MCF 10A (cell line): ENCODE results near the gene LRPPRC. TPM values are rescaled to one million over a fixed set of nuclear protein-coding genes. Genes with fewer than 3 reads are reported as not detected.

Experiments
- BruUV-seq: library from RNA; stranded (reverse); fragments of 400-500 nt; replicated peaks from 2 replicates; lab custom pipeline; 2021; lab: Mats Ljungman, UMichigan
- CTCF ChIA-PET: fragments of 300-600 bp; sonication (Branson Sonifier 250); formaldehyde crosslinking; extraction: SDS; loops from one replicate; lab custom pipeline; 2021; ENCODE audit warnings: antibody characterized with exemption, inconsistent platforms; lab: Yijun Ruan, JAX
- POLR2A ChIA-PET: fragments of 300-600, 350-650 bp; sonication (Branson Sonifier 250); formaldehyde crosslinking; extraction: SDS; loops from one replicate; lab custom pipeline; 2020; ENCODE audit warnings: antibody characterized with exemption, inconsistent platforms; lab: Yijun Ruan, JAX
- DNase-seq: peaks from one replicate; pipeline ENCODE4 v3.0.0-alpha.2; 2018; ENCODE audit not compliant: unreplicated experiment
- H3K27ac Mint-ChIP-seq: one replicate; pipeline ENCODE4 v1.8.0; 2022; ENCODE audit warnings: mild to moderate bottlenecking, low read depth, mixed read lengths; ENCODE audit not compliant: unreplicated experiment
- H3K27me3 Mint-ChIP-seq: one replicate; pipeline ENCODE4 v1.8.0; 2022; ENCODE audit warnings: mixed read lengths; ENCODE audit not compliant: insufficient read depth, unreplicated experiment
- H3K36me3 Mint-ChIP-seq: one replicate; pipeline ENCODE4 v1.8.0; 2022; ENCODE audit warnings: mild to moderate bottlenecking, moderate library complexity, mixed read lengths; ENCODE audit not compliant: insufficient read depth, unreplicated experiment
- H3K4me1 Mint-ChIP-seq: one replicate; pipeline ENCODE4 v1.8.0; 2022; ENCODE audit warnings: mixed read lengths; ENCODE audit not compliant: insufficient read depth, unreplicated experiment
- H3K4me3 Mint-ChIP-seq: one replicate; pipeline ENCODE4 v1.8.0; 2022; ENCODE audit warnings: mild to moderate bottlenecking, moderate library complexity, mixed read lengths; ENCODE audit not compliant: unreplicated experiment
- H3K9me3 Mint-ChIP-seq: one replicate; pipeline ENCODE4 v1.8.0; 2022; ENCODE audit warnings: mixed read lengths; ENCODE audit not compliant: unreplicated experiment
- intact Hi-C: fragments of 100-400 bp; cut with micrococcal nuclease; formaldehyde crosslinking; loops from 2 replicates; pipeline ENCODE4 v1.14.1; 2022
- total RNA-seq: library from RNA; stranded (reverse); gene quantifications from 2 replicates; pipeline ENCODE4 v1.2.3, GENCODE V29; 2022
- TF ChIP-seq, protein P1 (sequence below): fragments of 200-600 bp; IDR thresholded peaks from one replicate; pipeline ENCODE4 v1.8.0; 2022; ENCODE audit warnings: antibody characterized with exemption, mild to moderate bottlenecking; ENCODE audit not compliant: unreplicated experiment

Gene LRPPRC
- total RNA-seq, 1 experiment from 2014 or later, result 160 TPM

DNA sequence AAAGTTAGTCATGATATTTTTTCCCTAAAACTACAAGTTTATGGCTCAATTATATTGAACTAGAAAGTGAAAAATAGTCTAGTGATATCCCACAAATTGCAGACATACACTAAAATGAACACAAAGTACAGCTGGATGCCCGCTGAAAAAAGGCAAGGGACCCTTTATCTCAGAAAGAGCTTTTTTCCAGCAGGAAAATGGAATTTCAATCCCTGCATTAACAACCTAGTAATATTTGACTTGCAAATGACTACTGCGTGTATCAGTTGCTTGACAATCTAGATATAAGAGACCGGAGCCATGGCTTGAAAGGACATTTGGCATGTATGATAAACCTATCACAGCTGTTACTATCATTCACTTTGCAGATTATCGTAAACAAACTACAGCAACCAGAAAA, 49.1 kb downstream of the LRPPRC start:
- no peaks in the 10 kb centered on the region for H3K4me1 Mint-ChIP-seq
- ChIA-PET POLR2A (no interaction called here), CTCF (interaction anchor here (0.6 kb wide), 2 partner anchors 163 to 1035 kb away, joined by 3 to 5 read pairs; no protein-coding TSS in a partner anchor)
- BruUV-seq, result no TSS peak
- H3K9me3 Mint-ChIP-seq, result no peaks in the 10 kb centered on the region
- no peak for DNase-seq
- intact Hi-C loops, result no loop called here
- H3K4me3 Mint-ChIP-seq, result no peak overlapping the region
- H3K27me3 Mint-ChIP-seq, result no peaks in the 10 kb centered on the region
- no peak overlapping the region for H3K27ac Mint-ChIP-seq
- H3K36me3 Mint-ChIP-seq, result peaks cover 94% of the 10 kb centered on the region
- TF ChIP-seq, protein P1, sequence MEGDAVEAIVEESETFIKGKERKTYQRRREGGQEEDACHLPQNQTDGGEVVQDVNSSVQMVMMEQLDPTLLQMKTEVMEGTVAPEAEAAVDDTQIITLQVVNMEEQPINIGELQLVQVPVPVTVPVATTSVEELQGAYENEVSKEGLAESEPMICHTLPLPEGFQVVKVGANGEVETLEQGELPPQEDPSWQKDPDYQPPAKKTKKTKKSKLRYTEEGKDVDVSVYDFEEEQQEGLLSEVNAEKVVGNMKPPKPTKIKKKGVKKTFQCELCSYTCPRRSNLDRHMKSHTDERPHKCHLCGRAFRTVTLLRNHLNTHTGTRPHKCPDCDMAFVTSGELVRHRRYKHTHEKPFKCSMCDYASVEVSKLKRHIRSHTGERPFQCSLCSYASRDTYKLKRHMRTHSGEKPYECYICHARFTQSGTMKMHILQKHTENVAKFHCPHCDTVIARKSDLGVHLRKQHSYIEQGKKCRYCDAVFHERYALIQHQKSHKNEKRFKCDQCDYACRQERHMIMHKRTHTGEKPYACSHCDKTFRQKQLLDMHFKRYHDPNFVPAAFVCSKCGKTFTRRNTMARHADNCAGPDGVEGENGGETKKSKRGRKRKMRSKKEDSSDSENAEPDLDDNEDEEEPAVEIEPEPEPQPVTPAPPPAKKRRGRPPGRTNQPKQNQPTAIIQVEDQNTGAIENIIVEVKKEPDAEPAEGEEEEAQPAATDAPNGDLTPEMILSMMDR, result no peak

DNA sequence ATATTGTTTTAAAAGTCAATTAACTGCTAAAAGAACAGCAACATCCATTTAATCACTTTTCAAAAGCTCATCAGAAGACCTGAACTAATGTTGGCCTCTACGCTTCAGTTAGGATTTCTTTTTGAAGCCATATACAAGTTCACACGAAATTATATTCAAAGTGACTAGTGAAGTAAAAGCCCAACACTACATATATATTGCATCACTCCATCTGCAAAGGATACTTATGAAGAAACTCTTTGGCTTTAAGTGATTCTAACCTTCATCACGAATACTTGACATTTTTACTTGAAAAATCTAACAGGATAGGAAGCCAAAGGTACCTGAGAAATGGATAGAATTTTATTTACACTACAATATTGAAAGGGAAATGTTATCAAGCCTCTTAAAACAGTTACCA, 50.4 kb downstream of the LRPPRC start:
- TF ChIP-seq, protein P1, result no peak
- peaks cover 90% of the 10 kb centered on the region for H3K36me3 Mint-ChIP-seq
- ChIA-PET CTCF (no interaction called here), POLR2A (interaction anchor here (1.2 kb wide), 1 partner anchor 28 kb away, joined by 4 read pairs; no protein-coding TSS in a partner anchor)
- H3K4me3 Mint-ChIP-seq, result no peak overlapping the region
- H3K4me1 Mint-ChIP-seq, result no peaks in the 10 kb centered on the region
- intact Hi-C loops, result no loop called here
- no peak overlapping the region for H3K27ac Mint-ChIP-seq
- H3K27me3 Mint-ChIP-seq, result no peaks in the 10 kb centered on the region
- H3K9me3 Mint-ChIP-seq, result no peaks in the 10 kb centered on the region
- no peak for DNase-seq
- BruUV-seq, result no TSS peak

DNA sequence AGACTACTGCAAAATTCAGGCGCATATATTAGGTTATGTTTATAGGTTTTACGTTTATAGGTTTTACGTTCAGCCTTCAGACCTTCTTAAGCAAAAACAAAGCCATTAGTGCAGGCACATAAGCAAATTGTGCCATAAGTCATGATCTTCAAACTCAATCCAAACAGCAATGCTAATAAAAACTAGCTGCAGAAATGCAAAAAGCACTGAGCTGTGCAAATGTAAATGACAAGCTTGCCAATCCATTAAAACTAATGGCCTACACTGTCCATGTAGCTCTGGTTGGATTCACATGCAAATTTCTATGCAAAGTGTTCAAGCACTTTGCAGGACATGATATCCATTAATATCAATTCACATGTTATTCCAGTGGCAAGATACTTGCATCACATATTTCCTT, 50.9 kb downstream of the LRPPRC start:
- no TSS peak for BruUV-seq
- POLR2A ChIA-PET, result interaction anchor here (1.2 kb wide), 1 partner anchor 28 kb away, joined by 4 read pairs; no protein-coding TSS in a partner anchor
- no peak overlapping the region for H3K4me3 Mint-ChIP-seq
- intact Hi-C loops, result no loop called here
- DNase-seq, result no peak
- H3K4me1 Mint-ChIP-seq, result no peaks in the 10 kb centered on the region
- CTCF ChIA-PET, result no interaction called here
- no peaks in the 10 kb centered on the region for H3K27me3 Mint-ChIP-seq
- no peak overlapping the region for H3K27ac Mint-ChIP-seq
- peaks cover 88% of the 10 kb centered on the region for H3K36me3 Mint-ChIP-seq
- TF ChIP-seq, protein P1, result no peak
- H3K9me3 Mint-ChIP-seq, result no peaks in the 10 kb centered on the region

DNA sequence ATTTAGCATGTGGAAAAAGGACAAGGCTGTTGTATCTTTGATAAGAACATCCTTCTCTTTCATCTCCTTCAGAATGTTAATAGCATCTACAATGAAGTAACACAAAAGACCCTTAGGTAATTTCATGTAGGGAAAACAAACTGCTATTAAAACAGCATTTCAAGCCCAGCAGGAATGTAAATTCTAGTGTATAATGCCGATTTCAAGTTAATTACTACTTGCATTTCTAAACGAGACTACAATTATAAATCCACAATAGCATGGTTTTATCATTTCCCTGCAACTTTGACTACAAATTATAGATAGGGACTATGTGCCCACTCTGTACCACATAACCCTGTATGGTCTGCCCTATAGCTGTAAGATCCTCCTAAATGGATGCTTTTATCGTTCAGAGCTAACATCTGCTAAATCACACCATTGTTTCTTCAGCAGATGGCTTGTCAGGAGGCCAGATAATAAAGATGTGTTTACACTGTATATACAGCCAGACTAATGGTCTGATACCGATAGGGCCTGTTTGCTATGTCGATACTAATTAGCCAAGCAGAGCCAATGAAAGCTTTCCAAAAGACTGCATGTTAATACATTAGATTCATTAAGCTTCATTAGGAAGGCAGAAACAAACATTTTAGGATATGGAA, 51.9 kb downstream of the LRPPRC start:
- ChIA-PET CTCF (no interaction called here), POLR2A (interaction anchor here (0.6 kb wide), 1 partner anchor 17 kb away, joined by 3 read pairs; no protein-coding TSS in a partner anchor)
- Mint-ChIP-seq H3K36me3 (peaks cover 87% of the 10 kb centered on the region), H3K4me1 (no peaks in the 10 kb centered on the region), H3K27me3 (no peaks in the 10 kb centered on the region), H3K27ac (no peak overlapping the region), H3K4me3 (no peak overlapping the region), H3K9me3 (no peaks in the 10 kb centered on the region)
- TF ChIP-seq, protein P1, result no peak
- intact Hi-C loops, result no loop called here
- no TSS peak for BruUV-seq
- DNase-seq, result no peak
